GM04503 (cell line): ENCODE measurements around the gene EEPD1.
A peak's percentile ranks its signal among the peaks of the same experiment; 100 is the strongest.

Experiments
- DNase-seq: peaks from one replicate; pipeline ENCODE4 v3.0.0-alpha.2; 2012; ENCODE audit warnings: low read depth

Gene EEPD1

GRCh38 chr7:36190447-36191291, 37.6 kb downstream of the EEPD1 start:
- no peak for DNase-seq

- DNase-seq = no peak
Measured at GRCh38 chr7:36191292-36191920, 38.4 kb downstream of the EEPD1 start.

- peak; percentile 88 for DNase-seq
Measured at GRCh38 chr7:36192053-36192824, 39.2 kb downstream of the EEPD1 start.

GRCh38 chr7:36192877-36193276, 39.8 kb downstream of the EEPD1 start:
- DNase-seq = no peak

- no peak for DNase-seq
Measured at GRCh38 chr7:36198854-36199266, 45.8 kb downstream of the EEPD1 start.

GRCh38 chr7:36199329-36199728, 46.3 kb downstream of the EEPD1 start:
- no peak for DNase-seq

- DNase-seq = no peak
Measured at GRCh38 chr7:36201122-36201723, 48.2 kb downstream of the EEPD1 start.

- no peak for DNase-seq
Measured at GRCh38 chr7:36202398-36202797, 49.3 kb downstream of the EEPD1 start.

GRCh38 chr7:36203071-36203790, 50.2 kb downstream of the EEPD1 start:
- DNase-seq = no peak

- no peak for DNase-seq
Measured at GRCh38 chr7:36204044-36204663, 51.1 kb downstream of the EEPD1 start.

GRCh38 chr7:36204929-36205635, 52.0 kb downstream of the EEPD1 start:
- no peak for DNase-seq

GRCh38 chr7:36205803-36206202, 52.7 kb downstream of the EEPD1 start:
- no peak for DNase-seq

GRCh38 chr7:36207451-36208291, 54.6 kb downstream of the EEPD1 start:
- no peak for DNase-seq

- DNase-seq = no peak
Measured at GRCh38 chr7:36208426-36208825, 55.4 kb downstream of the EEPD1 start.

GRCh38 chr7:36208997-36209813, 56.2 kb downstream of the EEPD1 start:
- no peak for DNase-seq

GRCh38 chr7:36209814-36210183, 56.7 kb downstream of the EEPD1 start:
- DNase-seq = no peak

GRCh38 chr7:36210291-36210922, 57.4 kb downstream of the EEPD1 start:
- no peak for DNase-seq
